HL-60 (cell line): ENCODE measurements around the gene DCPS.
A peak's percentile ranks its signal among the peaks of the same experiment; 100 is the strongest.

Experiments used
- DNase-seq, 2 experiments: peaks; one replicate each; pipeline ENCODE4 v3.0.0-alpha.2; 2010 to 2020; ENCODE audit warnings: low read depth in 1 of 2, low spot score in 1 of 2
- H3K27ac ChIP-seq: fragments of 250-450 bp; sonication (Bioruptor Pico); replicated peaks from 2 replicates; pipeline ENCODE4 v1.5.1; 2020; ENCODE audit warnings: mild to moderate bottlenecking, moderate library complexity
- H3K27me3 ChIP-seq: fragments of 250-450 bp; sonication (Bioruptor Pico); 2 replicates; pipeline ENCODE4 v1.5.1; 2021; ENCODE audit warnings: mild to moderate bottlenecking, moderate library complexity; ENCODE audit not compliant: insufficient read depth, poor library complexity, severe bottlenecking
- H3K4me3 ChIP-seq: replicated peaks from 2 replicates; pipeline ENCODE4 v1.5.1; 2011; ENCODE audit warnings: mild to moderate bottlenecking, control low read depth, low read length; ENCODE audit not compliant: insufficient read depth
- CTCF ChIP-seq: IDR thresholded peaks from one replicate; pipeline ENCODE4 v1.5.1; 2011; ENCODE audit warnings: low read length, control low read depth, inconsistent platforms; ENCODE audit not compliant: insufficient read depth
- GABPA ChIP-seq: IDR thresholded peaks from 2 replicates; pipeline ENCODE4 v1.6.1; 2012; ENCODE audit warnings: low read depth
- POLR2AphosphoS5 ChIP-seq: IDR thresholded peaks from 2 replicates; pipeline ENCODE4 v1.6.1; 2012; ENCODE audit warnings: low read depth
- REST ChIP-seq: IDR thresholded peaks from 2 replicates; pipeline ENCODE4 v1.6.1; 2012; ENCODE audit warnings: low read depth; ENCODE audit not compliant: insufficient replicate concordance
- SPI1 ChIP-seq: IDR thresholded peaks from 2 replicates; pipeline ENCODE4 v1.6.1; 2012; ENCODE audit warnings: low read depth, mild to moderate bottlenecking, borderline replicate concordance

Gene DCPS

GRCh38 chr11:126340960-126341606, 37.2 kb downstream of the DCPS start:
- TF ChIP-seq REST (no peak), SPI1 (no peak), GABPA (no peak), POLR2AphosphoS5 (no peak)
- H3K4me3 ChIP-seq, result no peak overlapping the region
- DNase-seq, result no peak
- H3K27ac ChIP-seq, result no peak overlapping the region
- H3K27me3 ChIP-seq, result no peaks in the 10 kb centered on the region

GRCh38 chr11:126341760-126342161, 37.9 kb downstream of the DCPS start:
- TF ChIP-seq POLR2AphosphoS5 (no peak), GABPA (no peak), CTCF (no peak), REST (no peak), SPI1 (no peak)

GRCh38 chr11:126343051-126343450, 39.2 kb downstream of the DCPS start:
- TF ChIP-seq POLR2AphosphoS5, result no peak
- TF ChIP-seq SPI1, result no peak
- no peak for TF ChIP-seq CTCF
- TF ChIP-seq REST, result no peak
- TF ChIP-seq GABPA, result no peak
- Histone ChIP-seq H3K4me3 (no peak overlapping the region), H3K27ac (no peak overlapping the region), H3K27me3 (no peaks in the 10 kb centered on the region)
- no peak for DNase-seq

More at GRCh38 chr11:126341760-126342161, 37.9 kb downstream of the DCPS start:
- Histone ChIP-seq H3K27ac (peak overlapping the region; percentile 21; the same call in 1 of the 2 replicates), H3K4me3 (no peak overlapping the region), H3K27me3 (no peaks in the 10 kb centered on the region)
- no peak for DNase-seq
